ENCODE data around the gene CFAP69. TPM values are rescaled to one million over a fixed set of nuclear protein-coding genes. Genes with fewer than 3 reads are reported as not detected.

Gene CFAP69
- total RNA-seq, 6 experiments from 2014 or later: 0.71 to 2.4 (median 1.2) TPM

- Mint-ChIP-seq H3K36me3 (ENCODE audit: low read depth) (peaks cover 13% of the 10 kb centered on the region; the same call in 1 of the 2 replicates), H3K9me3 (no peaks in the 10 kb centered on the region), H3K27ac (no peak overlapping the region), H3K4me1 (ENCODE audit: low read depth) (peaks cover 2% of the 10 kb centered on the region; the same call in 1 of the 2 replicates), H3K27me3 (ENCODE audit: insufficient read depth) (no peaks in the 10 kb centered on the region; the same call in 1 of the 2 replicates), H3K4me3 (no peak overlapping the region)
- no peak for DNase-seq
- TF ChIP-seq CTCF (IDR thresholded peaks at IDR 0.05): no peak
Observed at GRCh38 chr7:90290244-90291113, 45.5 kb downstream of the CFAP69 start.

- Mint-ChIP-seq H3K27me3 (ENCODE audit: insufficient read depth) (no peaks in the 10 kb centered on the region), H3K9me3 (no peaks in the 10 kb centered on the region), H3K4me1 (ENCODE audit: low read depth) (peaks cover 19% of the 10 kb centered on the region), H3K27ac (no peak overlapping the region), H3K4me3 (no peak overlapping the region), H3K36me3 (ENCODE audit: low read depth) (peaks cover 3% of the 10 kb centered on the region; the same call in 1 of the 2 replicates)
- TF ChIP-seq CTCF (IDR thresholded peaks at IDR 0.05): peak; percentile 77
- peak; percentile 71 for DNase-seq
Observed at GRCh38 chr7:90298145-90299038, 53.4 kb downstream of the CFAP69 start.

- H3K27ac Mint-ChIP-seq: no peak overlapping the region
- H3K27me3 Mint-ChIP-seq (ENCODE audit: insufficient read depth): no peaks in the 10 kb centered on the region
- DNase-seq: no peak
- TF ChIP-seq CTCF (IDR thresholded peaks at IDR 0.05): no peak
- H3K4me3 Mint-ChIP-seq: no peak overlapping the region
- H3K4me1 Mint-ChIP-seq (ENCODE audit: low read depth): peaks cover 23% of the 10 kb centered on the region
- no peaks in the 10 kb centered on the region for H3K9me3 Mint-ChIP-seq
- H3K36me3 Mint-ChIP-seq (ENCODE audit: low read depth): no peaks in the 10 kb centered on the region
Observed at GRCh38 chr7:90303241-90303640, 58.3 kb downstream of the CFAP69 start.

GRCh38 chr7:90309872-90310271 is 64.9 kb downstream of the CFAP69 start:
- Mint-ChIP-seq H3K27ac (no peak overlapping the region), H3K4me3 (no peak overlapping the region), H3K27me3 (ENCODE audit: insufficient read depth) (no peaks in the 10 kb centered on the region), H3K36me3 (ENCODE audit: low read depth) (no peaks in the 10 kb centered on the region), H3K9me3 (no peaks in the 10 kb centered on the region), H3K4me1 (ENCODE audit: low read depth) (no peaks in the 10 kb centered on the region)
- DNase-seq: no peak
- TF ChIP-seq CTCF (IDR thresholded peaks at IDR 0.05): no peak

- Mint-ChIP-seq H3K36me3 (ENCODE audit: low read depth) (no peaks in the 10 kb centered on the region), H3K27ac (no peak overlapping the region), H3K4me1 (ENCODE audit: low read depth) (peaks cover under 1% of the 10 kb centered on the region), H3K4me3 (no peak overlapping the region), H3K9me3 (no peaks in the 10 kb centered on the region), H3K27me3 (ENCODE audit: insufficient read depth) (no peaks in the 10 kb centered on the region)
- TF ChIP-seq CTCF (IDR thresholded peaks at IDR 0.05): no peak
- no peak for DNase-seq
Observed at GRCh38 chr7:90311175-90311574, 66.2 kb downstream of the CFAP69 start.
